ENCODE data around the gene PPOX. TPM values are rescaled to one million over a fixed set of nuclear protein-coding genes. Genes with fewer than 3 reads are reported as not detected.

The PPOX gene
- total RNA-seq, 1 donor from 2014 or later, result 40.7 TPM

- H3K4me3 Mint-ChIP-seq, result no peak within 1 kb of the TSS
- TF ChIP-seq, protein P1, sequence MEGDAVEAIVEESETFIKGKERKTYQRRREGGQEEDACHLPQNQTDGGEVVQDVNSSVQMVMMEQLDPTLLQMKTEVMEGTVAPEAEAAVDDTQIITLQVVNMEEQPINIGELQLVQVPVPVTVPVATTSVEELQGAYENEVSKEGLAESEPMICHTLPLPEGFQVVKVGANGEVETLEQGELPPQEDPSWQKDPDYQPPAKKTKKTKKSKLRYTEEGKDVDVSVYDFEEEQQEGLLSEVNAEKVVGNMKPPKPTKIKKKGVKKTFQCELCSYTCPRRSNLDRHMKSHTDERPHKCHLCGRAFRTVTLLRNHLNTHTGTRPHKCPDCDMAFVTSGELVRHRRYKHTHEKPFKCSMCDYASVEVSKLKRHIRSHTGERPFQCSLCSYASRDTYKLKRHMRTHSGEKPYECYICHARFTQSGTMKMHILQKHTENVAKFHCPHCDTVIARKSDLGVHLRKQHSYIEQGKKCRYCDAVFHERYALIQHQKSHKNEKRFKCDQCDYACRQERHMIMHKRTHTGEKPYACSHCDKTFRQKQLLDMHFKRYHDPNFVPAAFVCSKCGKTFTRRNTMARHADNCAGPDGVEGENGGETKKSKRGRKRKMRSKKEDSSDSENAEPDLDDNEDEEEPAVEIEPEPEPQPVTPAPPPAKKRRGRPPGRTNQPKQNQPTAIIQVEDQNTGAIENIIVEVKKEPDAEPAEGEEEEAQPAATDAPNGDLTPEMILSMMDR (IDR thresholded peaks at IDR 0.05), result no peak
- intact Hi-C loops (cut with micrococcal nuclease), result no loop called here
- no peak within 1 kb of the TSS for H3K27ac Mint-ChIP-seq
- ATAC-seq (ENCODE audit: low read depth) (no peak), DNase-seq (no peak)
- POLR2A ChIA-PET, result no interaction called here
- no peaks in the 10 kb centered on the region for H3K27me3 Mint-ChIP-seq
- H3K4me1 Mint-ChIP-seq, result peaks cover 45% of the 10 kb centered on the region
- H3K9me3 Mint-ChIP-seq, result no peaks in the 10 kb centered on the region
- CTCF ChIA-PET, result interaction anchor here (1.9 kb wide), 1 partner anchor 27 kb away, joined by 8 read pairs; the partner anchor contains the start of gene TOMM40L
- peaks cover 11% of the 10 kb centered on the region for H3K36me3 Mint-ChIP-seq (ENCODE audit: low read depth)
Observed at GRCh38 chr1:161198897-161199431, 32.7 kb downstream of the PPOX start, which contains the start of gene ADAMTS4. TSS of gene ADAMTS4 (minus strand) at chr1:161199054. CDS start at chr1:161198627, 427 bp downstream.

DNA sequence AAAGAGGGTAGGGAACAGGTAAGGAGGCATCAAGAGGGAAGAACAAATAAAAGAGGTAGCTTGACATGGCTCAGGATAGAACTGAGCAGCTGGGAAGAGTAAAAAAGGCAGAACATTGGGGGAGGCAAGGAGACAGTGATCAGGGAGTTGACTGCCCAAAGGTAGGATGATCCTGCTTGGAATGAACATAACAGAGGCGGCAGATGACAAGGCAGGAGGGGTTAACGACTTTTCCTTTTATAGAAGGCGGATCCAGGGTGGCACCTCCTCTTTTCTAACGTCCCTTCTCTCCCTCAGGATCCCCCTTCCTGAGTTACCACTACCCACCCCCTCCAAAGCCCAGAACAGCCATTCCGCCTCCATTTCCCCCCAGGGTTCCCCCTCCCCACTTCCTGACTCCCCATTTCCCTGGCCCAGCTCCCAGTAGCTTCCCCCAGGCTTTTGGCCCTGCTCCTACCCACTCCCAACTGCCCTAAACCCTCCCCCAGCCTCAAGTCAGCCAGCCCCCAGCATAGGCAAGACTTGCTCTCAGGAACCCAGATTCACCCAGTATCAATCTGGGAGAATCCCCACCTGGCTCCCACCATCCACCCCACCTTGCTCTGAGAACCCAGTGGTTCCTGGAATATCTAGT lies 33.4 kb downstream of the PPOX start:
- Mint-ChIP-seq H3K36me3 (ENCODE audit: low read depth) (peaks cover 17% of the 10 kb centered on the region), H3K27ac (no peak overlapping the region), H3K4me1 (peaks cover 46% of the 10 kb centered on the region), H3K9me3 (no peaks in the 10 kb centered on the region), H3K27me3 (no peaks in the 10 kb centered on the region), H3K4me3 (no peak overlapping the region)
- ChIA-PET POLR2A (no interaction called here), CTCF (interaction anchor here (1.9 kb wide), 1 partner anchor 26 kb away, joined by 8 read pairs; the partner anchor contains the start of gene TOMM40L)
- DNase-seq (no peak), ATAC-seq (ENCODE audit: low read depth) (no peak)
- TF ChIP-seq, protein P1 (IDR thresholded peaks at IDR 0.05), result no peak
- intact Hi-C loops (cut with micrococcal nuclease), result no loop called here

- TF ChIP-seq, protein P1 (IDR thresholded peaks at IDR 0.05), result no peak
- H3K4me3 Mint-ChIP-seq, result no peak overlapping the region
- H3K36me3 Mint-ChIP-seq (ENCODE audit: low read depth), result peaks cover 21% of the 10 kb centered on the region
- no peak overlapping the region for H3K27ac Mint-ChIP-seq
- ATAC-seq (ENCODE audit: low read depth), result no peak
- H3K4me1 Mint-ChIP-seq, result peaks cover 43% of the 10 kb centered on the region
- ChIA-PET CTCF (interaction anchor here (2.5 to 3.0 kb wide), 2 partner anchors 35 to 182 kb away, joined by 9 to 21 read pairs; partner anchors contain the start of gene PPOX), POLR2A (interaction anchor here (0.5 to 3.4 kb wide), 4 partner anchors 8 to 34 kb away, joined by 4 to 30 read pairs (median 14); partner anchors contain the start of gene PPOX)
- no peaks in the 10 kb centered on the region for H3K27me3 Mint-ChIP-seq
- intact Hi-C loops (cut with micrococcal nuclease), result no loop called here
- no peak for DNase-seq
- no peaks in the 10 kb centered on the region for H3K9me3 Mint-ChIP-seq
Observed at GRCh38 chr1:161200421-161200991, 34.3 kb downstream of the PPOX start.

GRCh38 chr1:161200992-161201835 lies 35.0 kb downstream of the PPOX start:
- Mint-ChIP-seq H3K4me1 (peaks cover 38% of the 10 kb centered on the region), H3K9me3 (no peaks in the 10 kb centered on the region), H3K4me3 (peak overlapping the region; percentile 94), H3K27ac (peak overlapping the region; percentile 94), H3K27me3 (no peaks in the 10 kb centered on the region), H3K36me3 (ENCODE audit: low read depth) (peaks cover 29% of the 10 kb centered on the region)
- ChIA-PET POLR2A (interaction anchor here (0.5 to 3.4 kb wide), 27 partner anchors 9 to 199 kb away, joined by 3 to 43 read pairs (median 9); partner anchors contain the start of genes ARHGAP30, B4GALT3, DEDD and PPOX), CTCF (interaction anchor here (0.9 to 3.0 kb wide), 7 partner anchors 9 to 181 kb away, joined by 3 to 21 read pairs (median 9); partner anchors contain the start of genes APOA2, PPOX and TOMM40L)
- intact Hi-C loops (cut with micrococcal nuclease), result loop anchor here (1.0 kb wide), 1 partner anchor 48 kb away; the partner anchor contains the start of gene UFC1
- TF ChIP-seq, protein P1 (IDR thresholded peaks at IDR 0.05), result no peak
- ATAC-seq (ENCODE audit: low read depth) (no peak), DNase-seq (no peak)

All from activated B cell treated with CpG ODN at 0.5 μM for 24 hours (primary cell).